Mucosa of stomach (tissue), 1 donor: Measurements from ENCODE around the gene OIT3.

Experiments
- H3K27me3 ChIP-seq: one replicate; pipeline ENCODE4 v1.7.0; 2013; ENCODE audit warnings: mild to moderate bottlenecking, low read length; ENCODE audit not compliant: control insufficient read depth, insufficient read depth
- H3K36me3 ChIP-seq: one replicate; pipeline ENCODE4 v1.7.0; 2013; ENCODE audit warnings: low read length; ENCODE audit not compliant: control insufficient read depth, insufficient read depth
- H3K4me1 ChIP-seq: one replicate; pipeline ENCODE4 v1.7.0; 2013; ENCODE audit warnings: mild to moderate bottlenecking, low read length; ENCODE audit not compliant: control insufficient read depth, insufficient read depth
- H3K4me3 ChIP-seq: one replicate; pipeline ENCODE4 v1.7.0; 2013; ENCODE audit warnings: low read length
- H3K9ac ChIP-seq: one replicate; pipeline ENCODE4 v1.7.0; 2013; ENCODE audit warnings: mild to moderate bottlenecking, low read length, moderate library complexity
- H3K9me3 ChIP-seq: one replicate; pipeline ENCODE4 v1.7.0; 2013; ENCODE audit warnings: mild to moderate bottlenecking, low read length, moderate library complexity; ENCODE audit not compliant: control insufficient read depth
- donor health status: Pancreatic carcinoma.

OIT3 gene

GRCh38 chr10:72893136-72893798, at the start of gene OIT3:
TSS of gene OIT3 (plus strand) at chr10:72893739. CDS start at chr10:72893799, 60 bp downstream.
- no peaks in the 10 kb centered on the region for H3K4me1 ChIP-seq

GRCh38 chr10:72846238-72846637, 47.3 kb upstream of the OIT3 start:
- no peaks in the 10 kb centered on the region for H3K4me1 ChIP-seq
- H3K4me3 ChIP-seq: no peak overlapping the region
- H3K27me3 ChIP-seq: no peaks in the 10 kb centered on the region
- no peaks in the 10 kb centered on the region for H3K36me3 ChIP-seq
- no peak overlapping the region for H3K9ac ChIP-seq
- H3K9me3 ChIP-seq: no peaks in the 10 kb centered on the region

More at GRCh38 chr10:72893136-72893798, at the start of gene OIT3:
- Histone ChIP-seq H3K9me3 (no peaks in the 10 kb centered on the region), H3K9ac (no peak within 1 kb of the TSS), H3K27me3 (no peaks in the 10 kb centered on the region), H3K36me3 (no peaks in the 10 kb centered on the region), H3K4me3 (no peak within 1 kb of the TSS)

- H3K36me3 ChIP-seq: no peaks in the 10 kb centered on the region
- H3K27me3 ChIP-seq: no peaks in the 10 kb centered on the region
- no peaks in the 10 kb centered on the region for H3K4me1 ChIP-seq
- no peaks in the 10 kb centered on the region for H3K9me3 ChIP-seq
- H3K9ac ChIP-seq: no peak overlapping the region
- H3K4me3 ChIP-seq: no peak overlapping the region
Observed at GRCh38 chr10:72847681-72848080, 45.9 kb upstream of the OIT3 start.

- Histone ChIP-seq H3K36me3 (no peaks in the 10 kb centered on the region), H3K4me1 (no peaks in the 10 kb centered on the region), H3K27me3 (no peaks in the 10 kb centered on the region), H3K9ac (no peak overlapping the region), H3K9me3 (no peaks in the 10 kb centered on the region), H3K4me3 (no peak overlapping the region)
Observed at GRCh38 chr10:72850861-72851260, 42.7 kb upstream of the OIT3 start.

GRCh38 chr10:72851509-72851908, 42.0 kb upstream of the OIT3 start:
- H3K36me3 ChIP-seq: no peaks in the 10 kb centered on the region
- H3K27me3 ChIP-seq: no peaks in the 10 kb centered on the region
- H3K9ac ChIP-seq: no peak overlapping the region
- H3K4me3 ChIP-seq: no peak overlapping the region
- no peaks in the 10 kb centered on the region for H3K4me1 ChIP-seq
- no peaks in the 10 kb centered on the region for H3K9me3 ChIP-seq

GRCh38 chr10:72852508-72852907, 41.0 kb upstream of the OIT3 start:
- Histone ChIP-seq H3K27me3 (no peaks in the 10 kb centered on the region), H3K4me1 (no peaks in the 10 kb centered on the region), H3K36me3 (no peaks in the 10 kb centered on the region), H3K9ac (no peak overlapping the region), H3K4me3 (no peak overlapping the region), H3K9me3 (no peaks in the 10 kb centered on the region)

- no peaks in the 10 kb centered on the region for H3K4me1 ChIP-seq
- no peak overlapping the region for H3K9ac ChIP-seq
- no peaks in the 10 kb centered on the region for H3K9me3 ChIP-seq
- H3K4me3 ChIP-seq: no peak overlapping the region
- H3K36me3 ChIP-seq: no peaks in the 10 kb centered on the region
- no peaks in the 10 kb centered on the region for H3K27me3 ChIP-seq
Observed at GRCh38 chr10:72855129-72855528, 38.4 kb upstream of the OIT3 start.

GRCh38 chr10:72855790-72856189, 37.7 kb upstream of the OIT3 start:
- H3K9ac ChIP-seq: no peak overlapping the region
- H3K9me3 ChIP-seq: no peaks in the 10 kb centered on the region
- H3K36me3 ChIP-seq: no peaks in the 10 kb centered on the region
- no peak overlapping the region for H3K4me3 ChIP-seq
- H3K4me1 ChIP-seq: no peaks in the 10 kb centered on the region
- no peaks in the 10 kb centered on the region for H3K27me3 ChIP-seq

- Histone ChIP-seq H3K36me3 (peaks cover 6% of the 10 kb centered on the region), H3K9ac (no peak overlapping the region), H3K4me1 (no peaks in the 10 kb centered on the region), H3K27me3 (no peaks in the 10 kb centered on the region), H3K4me3 (no peak overlapping the region), H3K9me3 (no peaks in the 10 kb centered on the region)
Observed at GRCh38 chr10:72858067-72858466, 35.5 kb upstream of the OIT3 start.

GRCh38 chr10:72862957-72863356, 30.6 kb upstream of the OIT3 start:
- no peaks in the 10 kb centered on the region for H3K4me1 ChIP-seq
- H3K27me3 ChIP-seq: no peaks in the 10 kb centered on the region
- no peak overlapping the region for H3K4me3 ChIP-seq
- no peak overlapping the region for H3K9ac ChIP-seq
- peaks cover 6% of the 10 kb centered on the region for H3K36me3 ChIP-seq
- no peaks in the 10 kb centered on the region for H3K9me3 ChIP-seq

- H3K9ac ChIP-seq: no peak overlapping the region
- H3K36me3 ChIP-seq: no peaks in the 10 kb centered on the region
- H3K4me3 ChIP-seq: no peak overlapping the region
- H3K4me1 ChIP-seq: peaks cover 5% of the 10 kb centered on the region
- no peaks in the 10 kb centered on the region for H3K27me3 ChIP-seq
- no peaks in the 10 kb centered on the region for H3K9me3 ChIP-seq
Observed at GRCh38 chr10:72875250-72876055, 18.1 kb upstream of the OIT3 start.

GRCh38 chr10:72879245-72879644, 14.3 kb upstream of the OIT3 start:
- no peak overlapping the region for H3K9ac ChIP-seq
- H3K27me3 ChIP-seq: no peaks in the 10 kb centered on the region
- no peaks in the 10 kb centered on the region for H3K9me3 ChIP-seq
- H3K4me1 ChIP-seq: peaks cover under 1% of the 10 kb centered on the region
- peaks cover 3% of the 10 kb centered on the region for H3K36me3 ChIP-seq
- H3K4me3 ChIP-seq: no peak overlapping the region
